Subcutaneous abdominal adipose tissue (tissue), 5 donors: Measurements from ENCODE around the gene DLG2.

ENCODE experiments used
- H3K27ac ChIP-seq: one replicate; pipeline ENCODE4 v1.7.0; 2013; ENCODE audit warnings: low read depth, mild to moderate bottlenecking, inconsistent platforms, low read length, moderate library complexity
- H3K27me3 ChIP-seq, 5 donors: one replicate each; pipeline ENCODE4 v1.7.0; 2013; ENCODE audit warnings: low read length in 5 of 5, inconsistent platforms in 1 of 5; ENCODE audit not compliant: control insufficient read depth in 5 of 5, insufficient read depth in 4 of 5
- H3K36me3 ChIP-seq, 5 donors: one replicate each; pipeline ENCODE4 v1.7.0; 2013; ENCODE audit warnings: low read length in 5 of 5; ENCODE audit not compliant: control insufficient read depth in 5 of 5, insufficient read depth in 5 of 5
- H3K4me1 ChIP-seq, 5 donors: one replicate each; pipeline ENCODE4 v1.7.0; 2013; ENCODE audit warnings: low read length in 5 of 5, mild to moderate bottlenecking in 3 of 5, moderate library complexity in 1 of 5; ENCODE audit not compliant: control insufficient read depth in 5 of 5, insufficient read depth in 5 of 5
- H3K4me3 ChIP-seq, 5 donors: one replicate each; pipeline ENCODE4 v1.7.0; 2013; ENCODE audit warnings: low read length in 5 of 5, low read depth in 1 of 5
- H3K9ac ChIP-seq, 5 donors: one replicate each; pipeline ENCODE4 v1.7.0; 2013; ENCODE audit warnings: low read length in 5 of 5, mild to moderate bottlenecking in 4 of 5, moderate library complexity in 3 of 5
- H3K9me3 ChIP-seq, 5 donors: one replicate each; pipeline ENCODE4 v1.7.0; 2013; ENCODE audit warnings: low read length in 5 of 5; ENCODE audit not compliant: control insufficient read depth in 5 of 5
- donor health status: healthy.
- donor health status: healthy.
- donor health status: healthy.
- donor health status: healthy.
- donor health status: healthy.

DLG2 gene

GRCh38 chr11:83523676-83524075 is 2103.5 kb downstream of the DLG2 start:
- Histone ChIP-seq H3K27ac (no peak overlapping the region), H3K27me3 (no peaks in the 10 kb centered on the region), H3K9ac (no peak overlapping the region), H3K9me3 (peaks cover 0 to 2% (median 0%) of the 10 kb centered on the region in 5 donors), H3K36me3 (no peaks in the 10 kb centered on the region), H3K4me3 (no peak overlapping the region), H3K4me1 (no peaks in the 10 kb centered on the region)

GRCh38 chr11:83522911-83523310 is 2104.2 kb downstream of the DLG2 start:
- no peak overlapping the region for H3K4me3 ChIP-seq
- H3K4me1 ChIP-seq: no peaks in the 10 kb centered on the region
- no peaks in the 10 kb centered on the region for H3K27me3 ChIP-seq
- H3K36me3 ChIP-seq: no peaks in the 10 kb centered on the region
- no peak overlapping the region for H3K9ac ChIP-seq
- H3K27ac ChIP-seq: no peak overlapping the region
- H3K9me3 ChIP-seq: peaks cover 0 to 6% (median 0%) of the 10 kb centered on the region in 5 donors

GRCh38 chr11:83521647-83522596 is 2105.2 kb downstream of the DLG2 start:
- Histone ChIP-seq H3K4me1 (no peaks in the 10 kb centered on the region), H3K27ac (no peak overlapping the region), H3K36me3 (no peaks in the 10 kb centered on the region), H3K9me3 (peaks cover 0 to 6% (median 0%) of the 10 kb centered on the region in 5 donors), H3K9ac (no peak overlapping the region), H3K27me3 (no peaks in the 10 kb centered on the region), H3K4me3 (no peak overlapping the region)

GRCh38 chr11:83520849-83521248 is 2106.3 kb downstream of the DLG2 start:
- Histone ChIP-seq H3K4me3 (no peak overlapping the region), H3K9me3 (peaks cover 0 to 6% (median 0%) of the 10 kb centered on the region in 5 donors), H3K27me3 (no peaks in the 10 kb centered on the region), H3K4me1 (no peaks in the 10 kb centered on the region), H3K27ac (no peak overlapping the region), H3K36me3 (no peaks in the 10 kb centered on the region), H3K9ac (no peak overlapping the region)

DNA sequence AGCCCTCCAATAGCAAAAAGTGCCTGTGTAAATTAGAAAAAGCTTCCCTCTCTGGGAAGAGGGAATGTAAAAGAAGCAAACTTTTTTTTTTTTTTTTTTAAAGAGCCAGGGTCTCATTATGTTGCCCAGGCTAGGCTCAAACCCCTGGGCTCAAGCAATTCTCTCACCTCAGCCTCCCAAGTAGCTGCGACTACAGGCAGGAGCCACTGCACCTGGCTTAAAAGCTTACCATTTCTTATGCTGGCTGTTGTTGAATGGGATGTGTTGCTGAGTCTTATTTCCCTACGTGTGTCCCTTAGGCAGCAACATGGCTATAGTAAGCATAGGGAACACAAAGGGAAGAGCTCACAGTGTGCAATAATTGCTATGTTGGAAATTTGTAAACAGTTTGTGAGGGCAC is 2115.5 kb downstream of the DLG2 start:
- Histone ChIP-seq H3K27me3 (no peaks in the 10 kb centered on the region), H3K36me3 (no peaks in the 10 kb centered on the region), H3K9ac (no peak overlapping the region), H3K4me3 (no peak overlapping the region), H3K4me1 (no peaks in the 10 kb centered on the region), H3K9me3 (no peaks in the 10 kb centered on the region), H3K27ac (no peak overlapping the region)

DNA sequence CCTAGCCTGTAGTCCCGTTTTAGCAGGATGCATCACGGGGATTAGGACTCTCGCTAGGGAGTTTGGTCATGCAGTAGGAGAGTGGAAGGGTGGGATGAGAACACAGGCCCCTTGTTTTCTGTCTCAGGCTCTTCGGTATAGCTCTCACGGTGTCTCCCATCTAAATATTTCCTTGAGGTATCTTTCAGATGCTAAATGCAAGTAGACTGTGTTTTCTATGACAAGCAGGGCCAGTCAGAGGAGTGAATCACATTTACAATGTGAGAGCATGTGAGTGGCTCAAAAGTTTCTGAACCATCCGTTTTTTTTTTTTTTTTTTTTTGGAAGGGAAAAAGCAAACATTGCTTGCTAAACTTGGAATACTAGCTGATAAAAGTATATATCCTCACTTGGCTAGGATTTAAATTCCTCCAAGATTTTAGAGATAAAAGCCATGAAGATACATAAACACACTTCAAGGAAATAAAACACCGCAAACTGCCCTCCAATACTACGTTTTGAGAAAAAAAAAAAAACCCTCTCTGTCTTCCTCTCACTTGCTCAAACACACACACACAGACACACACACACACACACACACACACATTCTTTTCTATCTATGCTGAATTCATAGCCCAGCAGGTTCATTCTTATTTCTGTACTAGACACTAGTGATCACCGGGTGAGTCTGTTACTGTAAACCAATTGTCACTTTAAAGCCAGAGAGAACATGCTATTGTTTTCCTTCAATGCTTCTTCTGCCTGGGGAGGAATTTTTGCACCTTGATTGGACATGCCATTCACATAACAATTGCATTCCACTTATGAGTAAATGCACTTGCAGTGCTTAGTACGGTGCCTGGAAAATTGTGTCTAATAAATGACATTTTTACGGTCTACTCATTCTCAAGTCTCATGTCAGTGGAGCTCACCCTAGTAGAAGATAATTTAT is 2116.3 kb downstream of the DLG2 start:
- H3K36me3 ChIP-seq: no peaks in the 10 kb centered on the region
- H3K9me3 ChIP-seq: no peaks in the 10 kb centered on the region
- H3K27ac ChIP-seq: no peak overlapping the region
- H3K27me3 ChIP-seq: no peaks in the 10 kb centered on the region
- no peaks in the 10 kb centered on the region for H3K4me1 ChIP-seq
- no peak overlapping the region for H3K4me3 ChIP-seq
- no peak overlapping the region for H3K9ac ChIP-seq

DNA sequence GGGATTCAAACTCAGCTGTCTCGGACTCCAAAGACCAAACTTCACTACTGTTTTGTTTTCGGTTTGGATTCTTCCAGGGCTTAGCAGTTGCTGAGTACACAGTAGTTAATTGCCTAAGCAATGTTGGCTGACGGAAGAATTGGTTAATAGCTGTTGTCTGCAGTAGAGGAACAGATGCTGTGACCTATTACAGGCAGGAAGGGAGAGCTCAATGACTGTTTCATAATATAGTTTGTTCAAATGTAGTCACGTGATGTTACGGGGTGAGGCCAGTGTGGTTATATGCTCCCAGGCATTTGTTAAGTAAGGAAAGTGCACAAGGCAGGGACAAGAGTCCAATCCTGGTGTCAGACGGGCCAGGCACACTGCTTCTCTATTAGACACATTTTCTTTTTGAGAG is 2118.3 kb downstream of the DLG2 start:
- H3K4me3 ChIP-seq: no peak overlapping the region
- no peaks in the 10 kb centered on the region for H3K27me3 ChIP-seq
- H3K27ac ChIP-seq: no peak overlapping the region
- no peak overlapping the region for H3K9ac ChIP-seq
- H3K9me3 ChIP-seq: no peaks in the 10 kb centered on the region
- H3K4me1 ChIP-seq: no peaks in the 10 kb centered on the region
- H3K36me3 ChIP-seq: no peaks in the 10 kb centered on the region

- H3K36me3 ChIP-seq: no peaks in the 10 kb centered on the region
- no peak overlapping the region for H3K9ac ChIP-seq
- H3K27me3 ChIP-seq: no peaks in the 10 kb centered on the region
Observed at GRCh38 chr11:83502041-83502440, 2125.1 kb downstream of the DLG2 start.

GRCh38 chr11:83493917-83494316 is 2133.2 kb downstream of the DLG2 start:
- Histone ChIP-seq H3K9ac (no peak overlapping the region), H3K4me1 (no peaks in the 10 kb centered on the region), H3K27me3 (no peaks in the 10 kb centered on the region), H3K4me3 (no peak overlapping the region), H3K27ac (no peak overlapping the region), H3K9me3 (no peaks in the 10 kb centered on the region), H3K36me3 (no peaks in the 10 kb centered on the region)

More at GRCh38 chr11:83502041-83502440, 2125.1 kb downstream of the DLG2 start:
- Histone ChIP-seq H3K9me3 (no peaks in the 10 kb centered on the region), H3K4me1 (peaks cover 0 to 4% (median 3%) of the 10 kb centered on the region in 5 donors), H3K4me3 (no peak overlapping the region), H3K27ac (no peak overlapping the region)

- no peaks in the 10 kb centered on the region for H3K4me1 ChIP-seq
- H3K9me3 ChIP-seq: no peaks in the 10 kb centered on the region
- no peaks in the 10 kb centered on the region for H3K36me3 ChIP-seq
- no peak overlapping the region for H3K27ac ChIP-seq
- H3K9ac ChIP-seq: no peak overlapping the region
- H3K4me3 ChIP-seq: no peak overlapping the region
- H3K27me3 ChIP-seq: no peaks in the 10 kb centered on the region
Observed at GRCh38 chr11:83493034-83493433, 2134.1 kb downstream of the DLG2 start.
